Measurements from ENCODE around the gene MXD1.

- TF ChIP-seq ARNT (IDR thresholded peaks at IDR 0.05) (no peak), CAMTA2 (CRISPR knock-in tag; conservative IDR thresholded peaks at IDR 0.05) (no peak; the same call in 1 of the 2 replicates), NCOA1 (IDR thresholded peaks at IDR 0.05; ENCODE audit: low read depth) (no peak), MAZ (CRISPR knock-in tag; conservative IDR thresholded peaks at IDR 0.05 in 1 of 2, IDR thresholded peaks at IDR 0.05 in 1 of 2) (peak; percentile 80 to 86), ZNF133 (CRISPR knock-in tag; IDR thresholded peaks at IDR 0.05) (no peak), ZBTB33 (CRISPR knock-in tag; IDR thresholded peaks at IDR 0.05) (peak; percentile 36; the same call in 1 of the 2 replicates)
Measured at GRCh38 chr2:69914164-69914949, 552 bp upstream of the MXD1 start.

Measured in K562 (cell line).